Activated T-helper 1 cell treated with anti-CD3 and anti-CD28 coated beads, Interleukin-2, amount 50 U/mL, for 16 hours (primary cell): Measurements from ENCODE around the gene RSPO3.

Experiments
- DNase-seq, 2 donors: peaks; one replicate each; pipeline ENCODE4 v3.0.0-alpha.2; 2020; ENCODE audit warnings: low read depth in 1 of 2, low spot score in 1 of 2

The RSPO3 gene

DNA sequence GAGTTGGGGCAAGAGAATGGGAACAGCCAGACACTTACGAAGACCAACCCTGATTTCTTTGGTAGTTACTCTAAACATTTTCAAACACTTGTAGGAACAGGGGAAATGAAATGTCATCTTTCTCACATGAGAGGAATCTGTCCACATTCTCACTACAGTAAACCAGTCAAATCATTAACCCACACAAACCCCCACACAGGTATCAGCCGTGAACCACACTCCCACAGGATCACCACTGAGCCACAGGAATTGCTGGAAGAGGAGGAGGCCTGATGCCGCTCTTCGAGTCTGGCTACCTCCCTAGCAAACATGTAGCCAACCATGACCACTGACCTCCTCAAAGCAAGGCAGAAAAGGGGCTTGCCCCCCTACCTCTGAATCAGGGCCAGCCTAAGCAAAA, 6.9 kb upstream of the RSPO3 start:
- no peak for DNase-seq

DNA sequence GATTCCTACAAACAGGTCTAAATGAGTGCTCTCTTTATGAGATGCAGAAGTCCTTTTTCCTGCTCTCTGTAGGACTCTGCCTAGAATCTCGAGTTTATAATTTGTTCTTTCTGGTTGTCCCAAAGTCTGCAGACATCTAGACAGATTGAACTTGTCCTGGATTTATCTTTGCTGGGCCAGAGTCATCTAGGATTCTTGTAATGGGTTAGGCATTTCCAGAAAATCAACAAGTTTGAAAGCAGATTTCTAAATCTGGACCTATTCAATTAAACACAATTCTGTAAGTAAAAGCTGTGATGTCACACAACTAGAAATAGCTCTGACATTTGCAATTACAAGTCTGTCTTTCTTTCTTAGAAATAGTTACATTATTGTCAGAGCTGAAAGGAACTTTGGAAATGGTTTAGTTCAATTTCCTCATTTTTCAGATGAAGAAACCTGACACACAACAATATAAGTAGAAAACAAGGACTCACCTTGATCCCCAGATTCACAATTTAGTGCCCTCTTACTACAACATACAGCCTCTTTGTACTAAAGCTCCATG, 4.2 kb upstream of the RSPO3 start:
- no peak for DNase-seq

DNA sequence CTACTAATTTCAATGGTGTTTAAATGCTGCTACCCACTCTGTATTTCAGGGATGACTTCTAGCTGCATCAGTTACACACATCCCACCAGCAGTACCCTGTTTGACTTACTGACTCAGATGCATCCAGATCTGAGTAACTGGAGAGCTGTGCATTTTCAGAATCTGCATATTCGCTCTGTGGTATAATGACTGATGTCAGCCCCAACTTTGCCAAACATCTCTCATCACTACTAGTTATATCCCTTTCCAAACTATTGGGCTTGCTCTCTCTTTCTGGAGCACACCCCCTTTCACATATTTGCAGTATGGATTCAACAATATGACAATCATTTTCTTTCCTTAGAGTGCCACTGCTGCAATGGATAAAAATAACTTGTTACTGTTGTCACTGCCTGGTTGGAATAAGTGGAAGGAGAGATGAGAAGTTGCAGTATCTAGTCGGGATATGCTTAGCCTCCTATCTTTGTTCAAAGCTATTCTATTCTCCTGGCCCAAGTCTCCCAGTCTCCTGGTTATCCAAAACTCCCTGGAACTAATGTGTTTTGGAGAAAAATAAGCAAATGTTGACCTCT, 3.3 kb upstream of the RSPO3 start:
- DNase-seq = no peak

DNA sequence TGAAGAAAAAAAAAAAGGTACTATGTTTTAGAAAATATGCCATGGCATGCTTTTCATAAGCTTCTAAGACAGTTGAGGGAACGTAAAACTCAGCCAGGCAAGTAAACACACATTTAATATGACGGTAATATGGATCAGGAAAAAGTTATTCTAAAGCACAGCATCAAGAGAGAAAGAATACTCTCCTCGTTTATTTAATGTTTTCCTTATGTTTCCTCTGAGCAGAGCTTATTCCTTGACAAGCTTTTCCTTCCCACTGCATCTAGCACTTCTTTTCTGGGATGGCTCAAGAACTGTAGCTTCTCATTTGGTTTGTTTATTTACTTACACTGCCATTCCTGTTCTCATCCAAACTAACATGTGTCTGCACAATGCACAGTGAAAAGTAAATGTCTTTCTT, 2.7 kb upstream of the RSPO3 start:
- no peak for DNase-seq

DNA sequence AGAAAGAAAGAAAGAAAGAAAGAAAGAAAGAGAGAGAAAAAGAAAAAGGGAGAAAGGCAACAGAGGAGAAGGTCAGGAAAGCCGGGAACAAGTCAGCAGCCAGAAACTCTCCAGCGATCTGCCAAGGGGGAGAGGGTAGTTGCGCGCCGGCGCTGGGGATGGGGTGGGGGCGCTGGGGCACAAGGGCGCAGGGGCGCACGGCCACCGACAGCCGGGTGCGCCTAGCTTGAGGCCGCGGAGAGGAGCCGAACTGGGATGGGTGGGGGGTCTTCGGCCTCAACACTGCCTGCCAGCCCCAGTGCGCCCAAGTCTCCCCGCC, 533 bp upstream of the RSPO3 start:
- no peak for DNase-seq

DNA sequence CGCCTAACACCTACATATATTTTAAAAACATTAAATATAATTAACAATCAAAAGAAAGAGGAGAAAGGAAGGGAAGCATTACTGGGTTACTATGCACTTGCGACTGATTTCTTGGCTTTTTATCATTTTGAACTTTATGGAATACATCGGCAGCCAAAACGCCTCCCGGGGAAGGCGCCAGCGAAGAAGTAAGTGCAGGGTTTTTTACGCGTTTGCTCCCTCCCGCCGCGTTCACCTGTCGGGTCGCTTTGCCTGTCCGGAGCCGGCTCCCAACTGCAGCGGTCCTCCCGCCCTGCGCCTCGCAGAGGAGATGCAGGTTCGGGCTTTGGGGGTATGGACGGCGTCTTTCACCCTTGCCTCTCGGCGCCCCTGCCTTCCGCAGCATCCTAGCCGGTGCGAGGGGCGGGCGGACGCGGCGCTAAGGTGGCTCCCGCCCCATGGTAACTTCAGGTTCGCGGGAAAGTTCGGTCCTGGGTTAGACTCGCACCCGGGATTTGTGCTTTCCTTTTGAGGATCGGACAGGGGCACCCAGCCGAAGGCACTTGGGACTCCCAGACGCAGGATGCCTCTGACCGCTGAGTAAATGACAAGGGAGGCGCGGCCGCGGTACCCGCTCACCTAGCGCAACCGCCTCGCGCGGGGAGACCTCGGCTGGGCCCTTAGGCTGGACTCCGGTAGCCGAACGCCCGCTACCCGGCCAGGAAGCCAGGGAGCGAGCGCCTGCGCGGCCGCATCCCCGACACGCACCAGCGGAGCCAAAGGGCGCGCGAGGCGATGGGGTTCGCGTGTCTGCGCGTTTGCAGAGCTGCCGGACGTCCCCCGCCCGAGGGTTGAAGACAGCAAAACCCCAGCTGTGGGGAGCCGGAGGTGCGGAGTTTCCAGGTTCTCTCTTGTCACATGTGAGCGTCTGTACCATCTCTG, 891 bp downstream of the RSPO3 start:
- DNase-seq = no peak

DNA sequence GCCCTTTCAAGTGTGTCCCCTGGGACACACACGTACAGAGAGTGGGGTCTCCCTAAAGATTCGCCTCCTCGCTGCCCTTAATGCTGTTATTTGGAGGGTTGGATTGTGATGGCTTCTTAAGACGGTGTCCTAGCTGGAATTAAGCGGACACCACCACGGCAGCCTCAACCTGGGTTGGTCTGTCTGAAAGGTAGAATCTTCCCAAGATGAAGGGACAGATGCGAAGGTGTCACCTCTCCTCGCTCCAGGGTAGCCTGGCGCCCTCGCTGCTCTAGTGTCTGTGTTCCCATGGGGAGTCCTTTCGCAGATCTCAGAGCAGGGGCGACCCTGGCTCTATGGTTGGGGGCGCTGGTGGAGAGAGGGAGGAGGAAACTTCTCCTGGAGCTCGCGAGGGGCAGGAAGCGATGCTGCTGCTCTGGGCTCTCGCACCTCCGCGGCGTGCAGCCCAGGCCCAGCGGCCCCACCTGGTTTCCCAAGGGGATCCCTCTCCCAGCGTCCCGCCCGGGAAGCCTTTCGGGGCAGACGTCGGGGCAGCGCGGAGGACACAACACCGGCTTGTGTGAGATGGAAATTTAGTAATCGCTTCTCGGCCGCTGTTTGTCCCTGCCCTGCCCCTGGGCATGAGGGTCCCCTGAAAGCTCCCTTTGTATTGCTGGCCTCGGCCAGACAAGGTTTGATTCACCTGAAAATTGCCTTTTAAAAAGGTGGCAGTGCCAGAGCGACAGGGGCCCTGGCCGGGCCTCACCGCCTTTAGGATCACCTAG, 1.7 kb downstream of the RSPO3 start:
- no peak for DNase-seq

DNA sequence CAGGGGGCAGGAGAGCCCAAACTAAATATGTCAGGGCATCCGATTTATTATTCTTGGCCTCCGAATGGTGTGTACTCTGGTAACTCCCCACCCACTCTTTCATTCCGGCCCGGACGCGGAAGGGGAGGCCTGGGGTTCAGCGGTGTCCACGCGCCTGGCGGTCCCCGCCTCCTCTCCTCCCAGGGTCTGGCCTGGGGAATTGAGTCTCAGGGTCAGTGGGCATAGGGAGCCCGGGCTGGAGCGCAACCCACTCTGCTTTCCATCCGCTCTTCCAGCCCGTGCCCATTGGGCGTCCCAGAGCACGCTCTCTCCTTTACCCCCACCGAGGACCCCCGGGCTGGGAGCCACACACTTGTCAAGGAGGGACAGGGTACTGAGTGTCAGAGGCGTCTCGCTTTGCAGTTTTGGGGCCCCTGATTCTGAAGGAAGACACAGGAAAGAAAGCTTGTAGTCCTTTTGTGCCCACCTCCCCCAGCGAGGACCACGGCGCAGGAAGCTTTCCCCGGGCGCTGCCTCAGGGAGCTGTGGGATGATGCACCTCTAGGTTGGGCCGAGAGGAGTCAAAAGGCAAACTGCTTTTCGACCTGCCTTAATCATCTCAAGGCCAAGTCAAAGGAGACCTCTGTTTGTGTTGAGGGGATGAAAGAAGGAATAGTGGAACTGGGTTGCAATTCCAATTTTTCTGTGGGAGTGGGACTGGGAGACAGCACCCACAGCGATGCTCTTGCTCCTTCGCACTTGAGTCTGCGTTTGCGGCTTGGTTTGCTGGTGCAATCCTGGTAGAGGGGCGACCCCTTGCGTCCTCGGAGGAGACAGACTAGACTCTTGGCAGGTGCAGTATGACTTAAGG, 2.5 kb downstream of the RSPO3 start:
- DNase-seq = no peak

DNA sequence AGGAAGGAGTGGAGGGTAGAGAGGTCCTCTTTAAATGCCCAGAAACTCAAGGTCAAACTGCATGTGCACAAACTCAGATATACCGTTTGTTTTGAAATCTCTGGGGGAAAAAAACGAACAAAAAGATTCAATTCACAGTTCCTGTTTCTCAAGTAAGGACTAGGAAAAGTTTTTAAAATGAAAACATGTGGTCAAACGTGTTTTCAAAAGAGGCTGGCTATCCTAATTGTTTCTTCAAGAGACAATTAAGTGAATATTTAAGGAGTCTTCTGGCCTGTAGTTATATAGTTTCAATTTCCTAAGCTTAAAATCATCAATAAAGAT, 3.1 kb downstream of the RSPO3 start:
- DNase-seq = no peak

DNA sequence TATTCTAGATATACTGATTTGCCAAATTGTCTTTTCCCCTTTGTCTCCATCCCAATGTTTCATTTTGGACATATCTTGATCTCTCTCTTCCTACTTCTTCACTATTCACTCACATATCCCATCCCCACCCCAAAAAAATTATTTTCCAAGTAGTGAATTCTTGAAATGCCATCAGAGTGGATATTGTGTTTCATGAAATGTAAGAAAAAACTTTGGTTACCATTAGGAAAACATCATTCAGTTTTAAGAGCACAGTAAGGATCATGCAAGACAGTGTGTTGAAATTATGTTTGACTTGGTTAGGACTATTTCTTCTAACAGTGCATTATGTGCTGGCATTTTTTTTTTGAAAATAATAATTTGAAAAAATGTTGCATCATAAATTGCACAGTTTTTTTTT, 5.7 kb downstream of the RSPO3 start:
- DNase-seq = no peak

DNA sequence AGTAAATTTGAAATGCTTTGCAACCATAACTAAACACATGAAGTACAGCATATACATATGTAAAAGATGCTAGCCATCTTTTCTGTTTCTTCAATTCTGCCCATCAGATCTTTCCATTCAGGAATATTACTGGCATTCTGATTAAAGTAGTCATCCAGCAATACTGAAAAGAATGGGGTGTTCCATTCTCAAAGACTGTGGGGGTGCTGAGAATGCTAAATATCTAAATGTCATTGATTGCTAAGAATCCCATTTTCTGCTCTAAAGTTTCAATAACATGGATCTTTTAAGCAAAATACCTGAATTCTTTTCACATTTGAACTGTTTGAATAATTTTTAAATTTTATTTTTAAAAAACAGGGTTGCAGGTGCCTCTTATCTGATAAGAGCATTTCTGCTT, 6.2 kb downstream of the RSPO3 start:
- no peak for DNase-seq

DNA sequence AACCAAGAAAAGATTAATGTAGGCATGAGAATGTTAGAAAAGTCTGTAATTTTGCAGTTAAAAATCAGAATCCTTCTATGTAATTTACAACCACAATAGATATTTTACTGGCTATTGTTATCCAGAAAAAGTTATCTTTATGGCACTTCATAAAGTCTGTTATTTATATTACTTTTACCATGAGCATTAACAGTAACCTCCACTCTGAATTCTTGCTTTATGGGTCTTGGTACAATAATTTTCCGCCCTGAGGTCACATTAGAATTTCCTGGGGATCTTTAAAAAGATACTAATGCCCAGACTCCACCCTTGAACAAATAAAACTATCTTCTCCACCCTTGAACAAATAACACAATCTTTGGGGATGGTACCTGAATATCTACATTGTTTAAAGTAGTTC, 9.6 kb downstream of the RSPO3 start:
- DNase-seq = no peak

DNA sequence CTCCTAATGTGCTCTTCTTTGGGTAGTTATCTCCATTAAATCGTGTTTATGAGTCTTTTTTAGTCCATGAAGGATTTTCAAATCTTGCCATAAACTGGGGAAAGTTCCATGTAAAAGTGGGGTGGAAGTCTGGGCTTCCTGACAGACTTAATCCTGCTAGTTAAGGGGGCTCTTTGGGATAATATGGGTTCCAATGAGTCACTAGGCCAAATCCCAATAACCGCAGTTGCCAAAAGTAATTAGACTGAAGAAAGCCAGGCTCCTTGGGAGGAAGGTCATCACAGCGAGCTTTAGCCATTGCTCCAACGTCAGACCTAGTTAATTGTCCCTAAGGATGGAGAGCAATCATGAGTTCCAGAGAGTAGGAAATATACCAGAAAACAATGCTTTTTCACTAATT, 10.8 kb downstream of the RSPO3 start:
- DNase-seq = no peak

DNA sequence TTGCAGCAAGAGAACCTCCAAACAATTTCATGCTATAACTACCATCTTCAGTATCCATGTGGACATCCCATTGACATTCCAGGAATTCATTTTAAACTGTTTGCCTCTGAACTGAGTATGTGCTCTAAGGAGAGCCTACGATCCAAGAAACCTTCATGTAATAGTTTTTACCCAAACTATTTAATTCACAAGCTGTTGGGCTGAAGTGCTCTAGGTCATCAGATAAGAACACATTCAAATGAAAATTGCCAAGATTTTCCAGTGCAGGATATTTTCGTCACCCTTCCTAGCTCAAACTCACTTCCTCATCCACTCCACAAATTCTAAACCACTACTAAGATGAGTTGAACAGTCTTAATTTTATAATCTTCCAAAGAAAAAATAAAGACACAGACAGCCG, 12.8 kb downstream of the RSPO3 start:
- DNase-seq = no peak

DNA sequence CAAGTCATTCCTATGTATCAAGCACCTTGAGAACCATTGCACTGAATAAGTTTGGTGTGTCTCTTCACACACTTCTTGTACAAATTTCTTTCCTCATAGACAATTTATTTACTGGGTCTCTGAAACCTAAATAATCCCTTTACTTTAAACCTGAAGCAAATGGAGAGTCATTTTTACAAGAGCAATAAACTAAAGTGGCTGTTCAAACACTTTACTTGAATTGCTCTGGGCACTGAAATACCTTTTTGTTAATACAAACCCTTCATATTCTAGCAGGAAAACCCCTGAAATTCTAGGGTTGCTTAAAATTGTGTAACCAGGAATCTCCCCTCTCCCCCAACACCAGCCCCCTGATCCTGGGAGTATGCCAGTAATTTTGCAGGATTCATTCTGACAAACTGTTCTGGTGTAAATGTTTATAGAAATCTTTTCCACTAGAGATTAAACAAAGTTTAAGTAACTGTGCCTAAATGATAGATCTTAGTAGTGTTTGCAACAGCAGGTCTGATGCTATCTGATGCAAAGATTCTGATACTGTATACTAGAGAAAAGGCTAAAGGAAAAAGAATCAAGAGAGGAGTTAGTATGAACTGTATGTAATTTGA, 13.4 kb downstream of the RSPO3 start:
- DNase-seq = no peak

DNA sequence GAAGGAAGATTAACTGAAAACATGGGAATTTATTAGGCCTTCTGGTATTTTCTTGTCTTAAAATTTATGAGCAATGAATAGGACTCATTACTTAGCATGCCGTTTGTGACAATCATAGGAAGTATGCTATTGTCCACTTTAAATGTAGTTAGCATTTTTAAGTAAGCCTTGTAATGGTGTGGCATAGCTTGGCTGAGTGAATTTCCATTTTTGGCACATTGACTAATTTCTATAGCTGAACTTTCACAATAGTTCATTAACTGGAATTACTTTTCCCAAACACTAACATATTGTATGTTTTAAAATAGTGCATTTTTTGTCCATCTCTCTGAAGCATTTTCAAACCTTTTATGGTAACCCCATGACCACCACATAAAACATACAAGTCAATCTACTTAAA, 15.7 kb downstream of the RSPO3 start:
- DNase-seq = no peak

DNA sequence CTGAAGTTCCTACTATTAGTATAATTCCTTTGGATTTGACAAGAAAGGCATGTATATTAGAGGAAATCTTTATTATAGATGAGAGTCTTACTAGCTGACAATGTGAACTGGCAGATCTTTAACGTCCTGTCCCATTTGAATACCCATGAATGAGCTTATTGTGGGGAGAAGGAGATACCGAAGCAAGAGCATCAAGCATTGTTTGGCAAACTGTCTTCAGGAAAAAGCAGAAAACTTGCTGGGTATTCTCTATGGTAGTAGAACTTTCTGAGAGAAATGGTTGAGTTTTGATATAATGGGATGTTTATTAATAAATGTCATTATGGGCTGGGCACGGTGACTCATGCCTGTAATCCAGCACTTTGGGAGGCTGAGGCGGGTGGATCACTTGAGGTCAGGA, 18.3 kb downstream of the RSPO3 start:
- DNase-seq = no peak

DNA sequence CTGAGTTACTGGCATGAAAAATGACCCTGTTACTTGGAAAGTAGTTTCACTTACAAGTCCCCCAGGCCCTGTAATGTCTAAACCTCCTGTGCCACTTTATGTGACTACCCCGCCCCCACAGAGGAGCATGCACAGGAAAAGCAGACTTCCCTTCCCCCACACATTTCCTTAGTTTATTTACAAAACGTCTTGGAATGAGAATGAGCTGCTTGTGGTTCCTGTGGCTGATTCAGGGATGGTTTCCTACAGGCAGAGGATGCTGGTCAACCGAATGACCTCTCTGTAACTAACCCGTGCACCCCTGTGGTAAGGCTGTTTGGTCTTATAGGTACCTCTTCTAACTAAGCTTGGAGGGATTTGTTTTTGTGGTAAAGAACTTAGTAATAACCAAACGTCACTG, 28.5 kb downstream of the RSPO3 start:
- DNase-seq = no peak

DNA sequence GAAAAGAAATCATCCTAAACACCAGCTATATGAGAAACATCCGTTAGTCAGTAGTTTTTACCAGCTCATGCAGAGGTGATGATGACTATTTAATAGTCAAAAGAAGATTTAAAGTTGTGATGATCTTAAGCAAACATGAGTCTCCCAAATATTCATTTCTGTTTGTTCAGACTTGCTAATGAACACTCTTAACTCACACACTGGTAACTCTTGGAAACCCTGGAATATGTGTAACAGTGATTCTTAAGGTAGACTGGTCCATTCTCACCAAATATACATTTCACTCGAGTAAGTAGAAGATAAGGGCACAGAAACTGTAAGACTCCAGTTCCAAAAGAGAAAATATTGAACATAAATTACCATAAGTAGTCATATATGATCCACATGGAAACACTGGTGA, 29.1 kb downstream of the RSPO3 start:
- DNase-seq = no peak

DNA sequence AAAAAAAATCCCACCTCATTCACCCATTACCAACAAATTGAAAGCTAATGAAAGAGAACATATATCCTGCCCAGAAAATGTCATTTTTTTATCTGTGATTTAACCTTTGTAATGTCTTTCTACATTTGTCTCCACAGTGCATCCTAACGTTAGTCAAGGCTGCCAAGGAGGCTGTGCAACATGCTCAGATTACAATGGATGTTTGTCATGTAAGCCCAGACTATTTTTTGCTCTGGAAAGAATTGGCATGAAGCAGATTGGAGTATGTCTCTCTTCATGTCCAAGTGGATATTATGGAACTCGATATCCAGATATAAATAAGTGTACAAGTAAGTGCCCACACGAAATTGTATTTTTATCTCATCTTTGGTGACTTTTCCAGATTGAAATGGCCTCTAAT, 30.0 kb downstream of the RSPO3 start:
- no peak for DNase-seq

DNA sequence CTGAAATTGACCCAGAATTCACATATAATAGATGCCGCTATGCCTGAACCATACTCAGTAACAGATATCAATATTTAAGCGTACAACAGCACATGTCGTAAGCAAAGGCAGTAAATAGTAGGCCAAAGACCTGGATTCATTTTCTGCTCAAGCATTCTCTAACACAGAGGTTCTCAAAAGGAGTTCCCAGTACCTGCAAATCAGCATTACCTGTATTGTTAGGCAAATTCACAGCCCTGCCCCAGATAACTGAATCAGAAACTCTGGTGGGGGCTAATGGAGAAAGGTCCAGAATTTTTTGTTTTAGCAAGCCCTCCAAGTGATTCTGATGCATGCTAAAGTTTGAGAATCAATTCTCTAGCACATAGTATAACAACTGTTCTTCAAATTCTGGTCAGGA, 36.0 kb downstream of the RSPO3 start:
- DNase-seq = no peak
